HG03432 (cell line): ENCODE results near the gene PCNT.
"Not testable (repeated sequence)": the region's sequence is repeated elsewhere in the genome, so short reads cannot be mapped to it uniquely, and the experiment has no call there.

Experiments
- ATAC-seq: cut with Tn5 transposase; IDR thresholded peaks from one replicate; pipeline ENCODE4 v1.9.1; 2021; ENCODE audit warnings: mild to moderate bottlenecking, moderate library complexity; ENCODE audit not compliant: unreplicated experiment

PCNT gene

GRCh38 chr21:46356005-46356338 is 32.0 kb downstream of the PCNT start:
- ATAC-seq: no peak

- no peak for ATAC-seq
These were observed 32.8 kb downstream of the PCNT start for GRCh38 chr21:46356494-46357334.

GRCh38 chr21:46357335-46357604 is 33.3 kb downstream of the PCNT start:
- ATAC-seq: no peak

- no peak for ATAC-seq
These were observed 33.9 kb downstream of the PCNT start for GRCh38 chr21:46357684-46358425.

- ATAC-seq: no peak
These were observed 37.2 kb downstream of the PCNT start for GRCh38 chr21:46361176-46361575.

GRCh38 chr21:46361935-46362334 is 38.0 kb downstream of the PCNT start:
- ATAC-seq: no peak

- ATAC-seq: no peak
These were observed 39.0 kb downstream of the PCNT start for GRCh38 chr21:46362946-46363345.

GRCh38 chr21:46363698-46364097 is 39.7 kb downstream of the PCNT start:
- ATAC-seq: no peak

- ATAC-seq: no peak
These were observed 42.1 kb downstream of the PCNT start for GRCh38 chr21:46366091-46366490.

GRCh38 chr21:46366561-46366960 is 42.6 kb downstream of the PCNT start:
- ATAC-seq: no peak

- no peak for ATAC-seq
These were observed 43.0 kb downstream of the PCNT start for GRCh38 chr21:46366966-46367365.

GRCh38 chr21:46368533-46369285 is 44.8 kb downstream of the PCNT start:
- peak; percentile 65 for ATAC-seq

- peak; percentile 36 for ATAC-seq
These were observed 45.7 kb downstream of the PCNT start for GRCh38 chr21:46369520-46370235.

GRCh38 chr21:46371204-46372013 is 47.5 kb downstream of the PCNT start:
- no peak for ATAC-seq

GRCh38 chr21:46372014-46372485 is 48.1 kb downstream of the PCNT start:
- ATAC-seq: no peak

- ATAC-seq: not testable (repeated sequence)
These were observed 49.0 kb downstream of the PCNT start for GRCh38 chr21:46372947-46373346.

- no peak for ATAC-seq
These were observed 50.9 kb downstream of the PCNT start for GRCh38 chr21:46374761-46375389.

- no peak for ATAC-seq
These were observed 51.7 kb downstream of the PCNT start for GRCh38 chr21:46375560-46376230.

- ATAC-seq: no peak
These were observed 52.3 kb downstream of the PCNT start for GRCh38 chr21:46376231-46376628.
